Measurements from ENCODE around the gene PTPRD. TPM values are rescaled to one million over a fixed set of nuclear protein-coding genes. Genes with fewer than 3 reads are reported as not detected.
"Not testable (repeated sequence)": the region's sequence is repeated elsewhere in the genome, so short reads cannot be mapped to it uniquely, and the experiment has no call there.

Gene PTPRD
- total RNA-seq, 1 experiment from 2014 or later: 0.84 TPM

DNA sequence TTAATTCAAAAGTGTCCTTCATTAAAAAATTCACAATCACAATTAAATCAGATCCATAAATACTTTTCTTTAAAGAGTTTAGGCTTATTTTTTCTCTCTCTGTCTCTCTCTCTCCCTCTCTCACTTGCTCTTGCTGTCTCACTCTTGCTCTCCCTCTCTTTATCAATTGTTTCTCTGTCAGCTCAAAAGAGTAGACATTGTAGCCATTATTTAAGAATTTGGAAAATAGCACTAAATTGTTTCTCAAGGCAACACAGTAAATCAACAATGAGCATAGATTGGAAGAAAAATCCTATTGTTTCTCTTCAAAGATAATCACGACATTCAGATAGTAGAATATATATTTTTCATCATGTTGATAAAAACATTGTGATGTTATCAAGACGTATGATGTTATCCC, 1114.0 kb downstream of the PTPRD start:
- DNase-seq (ENCODE audit: low read depth): no peak

GRCh38 chr9:9498128-9498527, 1114.7 kb downstream of the PTPRD start:
- DNase-seq (ENCODE audit: low read depth): no peak

- no peak for DNase-seq (ENCODE audit: low read depth)
Observed at GRCh38 chr9:9494336-9494735, 1118.5 kb downstream of the PTPRD start.

DNA sequence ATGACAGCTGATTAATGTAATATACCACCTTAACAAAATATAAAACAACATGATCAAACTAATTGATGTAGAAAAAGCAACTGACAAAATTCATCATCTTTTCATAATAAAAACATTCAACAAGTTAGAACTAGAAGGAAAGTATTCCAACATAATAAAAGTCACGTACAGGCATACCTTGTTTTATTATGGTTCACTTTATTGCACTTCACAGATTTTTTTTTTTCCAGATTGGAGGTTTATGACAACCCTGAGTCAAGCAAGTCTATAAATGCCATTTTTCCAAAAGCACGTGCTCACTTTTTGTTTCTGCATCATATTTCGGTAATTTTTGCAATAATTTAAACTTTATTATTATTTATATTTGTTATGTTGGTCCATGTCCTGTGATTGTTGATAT, 1120.3 kb downstream of the PTPRD start:
- DNase-seq (ENCODE audit: low read depth): no peak

GRCh38 chr9:9489183-9489582, 1123.6 kb downstream of the PTPRD start:
- DNase-seq (ENCODE audit: low read depth): no peak

- no peak for DNase-seq (ENCODE audit: low read depth)
Observed at GRCh38 chr9:9483175-9483574, 1129.6 kb downstream of the PTPRD start.

- no peak for DNase-seq (ENCODE audit: low read depth)
Observed at GRCh38 chr9:9478741-9479140, 1134.1 kb downstream of the PTPRD start.

DNA sequence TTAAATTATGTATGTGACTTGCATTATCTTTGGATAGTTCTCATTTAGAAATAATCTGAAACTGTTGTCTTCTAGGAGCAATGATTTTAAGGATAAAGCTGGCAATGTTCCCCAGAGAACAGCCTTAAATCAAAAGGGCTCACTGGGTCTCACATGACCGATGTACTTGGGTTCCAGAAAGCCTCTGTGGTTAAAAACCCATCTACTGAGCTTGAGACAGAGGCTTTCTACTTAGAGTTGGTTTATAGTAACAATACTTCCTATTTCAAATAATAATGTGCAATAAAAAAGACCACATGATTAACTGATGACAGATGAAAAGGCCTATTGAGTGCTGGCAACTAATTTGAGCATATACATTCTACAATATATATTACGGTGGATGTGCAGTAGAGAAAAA, 1143.5 kb downstream of the PTPRD start:
- DNase-seq (ENCODE audit: low read depth): no peak

DNA sequence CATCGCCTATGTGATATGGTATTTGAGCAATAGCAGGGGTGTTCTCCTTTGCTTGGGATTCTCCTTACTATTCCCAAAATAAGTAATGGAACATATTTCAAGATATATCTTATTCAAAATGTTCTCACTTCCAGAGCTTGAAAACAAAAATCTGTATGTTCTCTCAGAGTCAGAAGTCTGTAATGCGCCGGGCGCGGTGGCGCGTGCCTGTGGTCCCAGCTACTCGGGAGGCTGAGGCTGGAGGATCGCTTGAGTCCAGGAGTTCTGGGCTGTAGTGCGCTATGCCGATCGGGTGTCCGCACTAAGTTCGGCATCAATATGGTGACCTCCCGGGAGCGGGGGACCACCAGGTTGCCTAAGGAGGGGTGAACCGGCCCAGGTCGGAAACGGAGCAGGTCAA, 1170.9 kb downstream of the PTPRD start:
- not testable (repeated sequence) for DNase-seq (ENCODE audit: low read depth)

DNA sequence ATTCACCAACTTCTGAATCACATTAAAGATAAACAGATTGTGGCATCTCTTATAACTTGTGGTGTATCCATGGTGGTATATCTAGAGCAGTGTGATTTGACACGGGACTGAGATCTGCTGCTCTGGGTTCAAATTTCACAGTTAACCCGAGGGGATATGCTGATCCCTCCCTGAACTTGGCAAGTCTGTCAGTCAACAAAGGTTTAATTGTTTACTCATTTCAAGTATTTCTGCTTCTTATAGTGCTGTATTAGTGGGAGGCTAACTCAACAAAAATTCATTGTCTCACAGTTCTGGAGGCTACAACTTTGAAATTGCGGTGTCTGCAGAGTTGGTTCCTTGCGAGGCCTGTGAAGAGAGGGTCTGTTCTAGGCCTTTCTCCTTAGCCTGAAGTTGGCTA, 1175.2 kb downstream of the PTPRD start:
- no peak for DNase-seq (ENCODE audit: low read depth)

- not testable (repeated sequence) for DNase-seq (ENCODE audit: low read depth)
Observed at GRCh38 chr9:9426454-9426853, 1186.3 kb downstream of the PTPRD start.

GRCh38 chr9:9412241-9412640, 1200.6 kb downstream of the PTPRD start:
- DNase-seq (ENCODE audit: low read depth): no peak

- no peak for DNase-seq (ENCODE audit: low read depth)
Observed at GRCh38 chr9:9410736-9411135, 1202.1 kb downstream of the PTPRD start.

GRCh38 chr9:9399982-9400381, 1212.8 kb downstream of the PTPRD start:
- no peak for DNase-seq (ENCODE audit: low read depth)

- no peak for DNase-seq (ENCODE audit: low read depth)
Observed at GRCh38 chr9:9396518-9396917, 1216.3 kb downstream of the PTPRD start.

DNA sequence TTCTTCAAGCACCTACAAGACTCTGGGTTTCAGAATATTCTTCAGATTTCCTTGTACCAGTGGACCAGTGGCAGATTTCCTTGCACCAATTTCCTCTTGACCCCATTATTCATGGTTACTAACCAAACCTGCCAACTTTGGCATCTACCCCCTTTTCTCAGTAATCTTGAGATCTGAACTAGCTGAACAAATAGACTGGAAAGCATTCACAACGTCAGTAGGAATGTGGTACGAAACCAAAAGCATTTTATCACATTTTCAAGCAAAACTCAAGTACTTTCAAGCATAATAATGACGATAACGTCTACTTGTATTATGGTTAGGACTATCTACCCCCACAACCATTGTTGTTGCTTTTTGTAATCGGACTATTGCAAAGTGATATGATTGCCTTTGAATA, 1217.3 kb downstream of the PTPRD start:
- DNase-seq (ENCODE audit: low read depth): no peak

- no peak for DNase-seq (ENCODE audit: low read depth)
Observed at GRCh38 chr9:9392755-9393154, 1220.0 kb downstream of the PTPRD start.

DNA sequence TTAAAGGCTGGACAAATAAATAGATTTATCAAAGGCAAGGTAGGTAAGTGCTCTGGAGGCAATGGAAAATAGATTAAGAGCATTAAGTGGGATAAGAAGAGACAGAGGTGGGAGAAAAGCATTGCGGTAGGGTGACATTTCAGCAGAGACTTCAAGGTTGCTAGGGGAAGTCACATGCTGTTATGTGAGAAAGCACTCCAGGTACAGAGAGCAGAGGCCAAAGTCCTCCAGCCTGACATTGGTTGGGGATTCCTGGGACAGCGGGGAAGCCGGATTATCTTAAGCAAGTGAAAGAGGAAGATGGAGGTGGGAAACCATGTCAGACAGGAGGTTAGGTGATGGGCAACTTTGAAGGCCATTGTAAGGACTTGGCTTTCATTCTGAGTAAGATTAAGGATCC, 1222.9 kb downstream of the PTPRD start:
- DNase-seq (ENCODE audit: low read depth): no peak

DNA sequence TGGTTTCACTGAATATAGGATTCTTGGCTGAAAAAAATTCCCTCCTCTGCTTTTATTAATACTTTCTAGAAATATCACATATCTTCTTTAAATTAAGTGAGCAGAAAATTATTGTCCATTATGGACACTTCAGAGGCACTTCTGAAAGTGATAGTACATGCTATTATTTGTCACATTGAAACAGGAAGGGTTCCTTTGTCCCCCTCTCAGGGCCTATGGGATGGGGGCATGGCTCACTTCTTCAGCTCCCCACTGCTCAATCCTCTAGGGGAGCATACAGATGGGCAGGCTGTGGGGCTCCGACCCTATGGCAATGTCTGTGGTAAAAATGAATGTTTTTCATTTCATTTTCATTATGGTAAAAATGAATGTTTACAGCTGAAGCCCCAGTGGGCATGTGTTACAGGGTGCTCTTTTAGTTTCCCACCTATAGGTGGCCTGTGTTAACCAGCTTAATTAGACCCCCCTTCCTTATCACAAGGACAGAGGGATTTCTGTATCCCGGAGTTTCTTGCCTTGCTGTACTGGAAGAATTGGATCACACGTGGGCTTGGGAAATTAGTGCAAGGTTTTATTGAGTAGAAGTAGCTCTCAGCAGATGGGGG, 1225.2 kb downstream of the PTPRD start:
- no peak for DNase-seq (ENCODE audit: low read depth)

DNA sequence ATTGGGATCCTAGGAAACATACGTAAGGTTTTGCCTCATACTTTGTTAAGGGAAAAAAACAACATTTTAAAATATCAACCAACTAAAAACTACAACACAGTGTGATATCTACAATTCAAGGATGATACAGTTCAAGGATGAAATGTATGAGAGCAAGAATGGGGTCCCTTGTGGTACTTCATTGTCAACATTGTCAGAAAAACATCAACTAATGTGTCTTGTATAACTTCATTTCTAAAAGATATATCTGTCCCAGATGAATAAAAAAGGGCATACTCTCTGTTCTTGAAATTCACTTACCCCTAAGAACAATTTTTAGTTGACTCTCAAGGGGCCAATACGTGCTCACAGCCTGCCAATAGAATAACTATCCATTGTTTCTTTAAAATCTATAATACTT, 1250.5 kb downstream of the PTPRD start:
- no peak for DNase-seq (ENCODE audit: low read depth)

- no peak for DNase-seq (ENCODE audit: low read depth)
Observed at GRCh38 chr9:9352877-9353481, 1259.8 kb downstream of the PTPRD start.

DNA sequence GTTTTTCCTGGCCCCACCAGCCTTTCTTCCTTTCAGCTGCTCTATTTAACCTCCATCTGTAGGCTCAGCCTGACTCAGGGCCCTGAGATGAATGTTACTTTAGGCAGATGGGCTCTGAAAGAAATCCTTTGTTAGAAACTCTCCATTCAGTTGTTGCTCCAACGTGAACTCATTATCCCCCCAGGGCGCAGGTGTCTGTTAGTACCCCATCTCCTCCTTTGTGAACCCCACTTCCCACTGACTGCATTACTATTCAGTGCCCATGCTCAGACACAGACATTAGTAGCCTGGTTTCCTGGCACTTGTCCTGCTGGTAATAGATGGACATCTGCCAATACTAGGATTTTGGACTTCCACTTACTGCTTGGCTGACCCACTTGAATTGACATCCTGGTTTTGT, 1271.6 kb downstream of the PTPRD start:
- no peak for DNase-seq (ENCODE audit: low read depth)

GRCh38 chr9:9337129-9337528, 1275.7 kb downstream of the PTPRD start:
- no peak for DNase-seq (ENCODE audit: low read depth)

DNA sequence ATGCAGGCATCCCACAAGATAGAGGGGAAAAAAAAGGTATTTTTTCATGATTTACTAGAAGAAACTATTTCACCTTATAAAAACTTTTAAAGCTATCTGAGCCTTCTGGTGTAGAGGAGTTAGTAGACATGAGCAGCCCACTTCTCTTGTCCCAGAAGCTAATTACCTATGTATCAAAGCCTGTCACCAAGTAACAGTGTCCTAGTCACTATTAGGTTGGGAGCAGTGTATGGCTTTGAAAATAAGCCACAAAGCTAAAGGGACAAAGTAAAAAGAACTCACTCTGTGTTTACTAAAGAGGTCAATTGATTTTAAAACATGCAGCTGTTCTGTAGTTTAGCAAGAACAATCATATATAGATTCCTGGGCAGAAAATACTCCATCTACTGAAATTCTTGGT, 1286.1 kb downstream of the PTPRD start:
- DNase-seq (ENCODE audit: low read depth): no peak
